GM10248 (cell line): ENCODE data around the gene PCDH17.

Experiments used
- CTCF ChIA-PET: fragments of 300-600 bp; sonication (Branson Sonifier 250); formaldehyde crosslinking; extraction: SDS; loops from one replicate; lab custom pipeline; 2021; ENCODE audit warnings: antibody characterized with exemption; lab: Yijun Ruan, JAX
- POLR2A ChIA-PET: fragments of 350-650 bp; sonication (Branson Sonifier 250); formaldehyde crosslinking; extraction: SDS; loops from one replicate; lab custom pipeline; 2020; ENCODE audit warnings: antibody characterized with exemption; lab: Yijun Ruan, JAX
- DNase-seq: peaks from one replicate; pipeline ENCODE4 v3.0.0; 2012; ENCODE audit errors: extremely low spot score
- CTCF ChIP-seq: IDR thresholded peaks from 2 replicates; pipeline ENCODE4 v1.5.1; 2012; ENCODE audit warnings: mild to moderate bottlenecking, low read depth; ENCODE audit errors: extremely low read depth, missing control alignments, control extremely low read depth

The PCDH17 gene

GRCh38 chr13:57704031-57704430 is 72.5 kb downstream of the PCDH17 start:
- ChIA-PET CTCF (no interaction called here), POLR2A (no interaction called here)
- DNase-seq = no peak
- TF ChIP-seq CTCF = no peak

GRCh38 chr13:57716295-57716694 is 84.8 kb downstream of the PCDH17 start:
- peak; percentile 6 for TF ChIP-seq CTCF
- POLR2A ChIA-PET = no interaction called here
- DNase-seq = no peak
- CTCF ChIA-PET = interaction anchor here (1.0 to 1.5 kb wide), 2 partner anchors 10 to 91 kb away, joined by 3 read pairs; no protein-coding TSS in a partner anchor

GRCh38 chr13:57724486-57725272 is 93.1 kb downstream of the PCDH17 start:
- ChIA-PET POLR2A (no interaction called here), CTCF (no interaction called here)
- TF ChIP-seq CTCF = no peak
- DNase-seq = no peak

- no peak for TF ChIP-seq CTCF
- CTCF ChIA-PET = interaction anchor here (1.6 kb wide), 1 partner anchor 9 kb away, joined by 3 read pairs; no protein-coding TSS in a partner anchor
- POLR2A ChIA-PET = no interaction called here
- no peak for DNase-seq
These were observed 93.9 kb downstream of the PCDH17 start for GRCh38 chr13:57725480-57725879.

- DNase-seq = no peak
- TF ChIP-seq CTCF = no peak
- ChIA-PET CTCF (interaction anchor here (1.6 kb wide), 1 partner anchor 11 kb away, joined by 3 read pairs; no protein-coding TSS in a partner anchor), POLR2A (no interaction called here)
These were observed 95.4 kb downstream of the PCDH17 start for GRCh38 chr13:57726981-57727380.

- POLR2A ChIA-PET = no interaction called here
- TF ChIP-seq CTCF = no peak
- CTCF ChIA-PET = interaction anchor here (1.4 kb wide), 1 partner anchor 110 kb away, joined by 3 read pairs; no protein-coding TSS in a partner anchor
- no peak for DNase-seq
These were observed 102.8 kb downstream of the PCDH17 start for GRCh38 chr13:57734306-57734705.
